Panc1 (cell line): ENCODE results near the gene IVD.

Source experiments
- CTCF ChIP-seq: fragments of 450-650 bp; IDR thresholded peaks from 2 replicates; pipeline ENCODE4 v1.5.1; 2017; ENCODE audit warnings: mild to moderate bottlenecking
- POLR2AphosphoS5 ChIP-seq: IDR thresholded peaks from 2 replicates; pipeline ENCODE4 v1.6.1; 2012; ENCODE audit warnings: mild to moderate bottlenecking, low read depth, low read length, moderate library complexity
- SIN3A ChIP-seq: IDR thresholded peaks from 2 replicates; pipeline ENCODE4 v1.6.1; 2012; ENCODE audit warnings: low read depth, mild to moderate bottlenecking, low read length, moderate library complexity, borderline replicate concordance; ENCODE audit not compliant: insufficient read depth

DNA sequence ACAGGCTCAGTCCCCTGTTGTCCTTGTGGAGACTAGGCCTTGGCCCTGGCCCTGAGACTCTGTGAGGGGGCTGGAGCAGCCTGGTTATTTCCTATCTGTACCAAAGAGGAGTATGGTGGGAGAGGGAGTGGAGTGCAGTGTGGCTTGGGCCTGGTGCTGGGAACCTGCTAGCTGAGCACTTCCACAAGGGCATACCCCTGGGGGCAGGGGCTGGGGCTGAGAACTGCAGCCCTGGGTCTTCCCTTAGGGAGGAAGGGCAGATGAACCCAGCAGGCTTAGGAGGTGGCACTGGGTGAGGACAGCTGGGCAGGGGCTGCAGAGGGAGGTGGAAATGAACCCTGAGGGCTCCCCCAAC is 61.6 kb downstream of the IVD start:
- no peak for TF ChIP-seq POLR2AphosphoS5
- no peak for TF ChIP-seq CTCF
- TF ChIP-seq SIN3A = no peak
